H9 (cell line): ENCODE results near the gene RPL23. TPM values are rescaled to one million over a fixed set of nuclear protein-coding genes. Genes with fewer than 3 reads are reported as not detected.

ENCODE experiments used
- DNase-seq: peaks from one replicate; pipeline ENCODE4 v3.0.0-alpha.2; 2017
- H2AFZ ChIP-seq: one replicate; pipeline ENCODE4 v1.6.1; 2013; ENCODE audit warnings: mild to moderate bottlenecking, low read length, control low read depth, moderate library complexity
- H2AK5ac ChIP-seq: 2 replicates; pipeline ENCODE4 v1.6.1; 2013; ENCODE audit warnings: low read length, control low read depth, mixed read lengths; ENCODE audit not compliant: insufficient read length
- H2BK120ac ChIP-seq: one replicate; pipeline ENCODE4 v1.6.1; 2013; ENCODE audit warnings: low read depth, mild to moderate bottlenecking, low read length, control low read depth, inconsistent platforms; ENCODE audit not compliant: poor library complexity, severe bottlenecking
- H2BK12ac ChIP-seq: 2 replicates; pipeline ENCODE4 v1.6.1; 2013; ENCODE audit warnings: low read length, control low read depth, mixed read lengths, low read depth; ENCODE audit not compliant: insufficient read length
- H2BK15ac ChIP-seq: 2 replicates; pipeline ENCODE4 v1.6.1; 2013; ENCODE audit warnings: low read depth, low read length, control low read depth
- H2BK20ac ChIP-seq: one replicate; pipeline ENCODE4 v1.6.1; 2013; ENCODE audit warnings: low read depth, mild to moderate bottlenecking, low read length, control low read depth, inconsistent platforms; ENCODE audit not compliant: poor library complexity, severe bottlenecking
- H2BK5ac ChIP-seq: 2 replicates; pipeline ENCODE4 v1.6.1; 2013; ENCODE audit warnings: low read length, control low read depth, mixed read lengths; ENCODE audit not compliant: insufficient read length
- H3K14ac ChIP-seq: 2 replicates; pipeline ENCODE4 v1.6.1; 2013; ENCODE audit warnings: low read length, control low read depth; ENCODE audit not compliant: insufficient read depth
- H3K18ac ChIP-seq: 2 replicates; pipeline ENCODE4 v1.6.1; 2013; ENCODE audit warnings: low read depth, mild to moderate bottlenecking, mixed read lengths, low read length, control low read depth; ENCODE audit not compliant: insufficient read length
- H3K23ac ChIP-seq: 2 replicates; pipeline ENCODE4 v1.6.1; 2013; ENCODE audit warnings: low read length, control low read depth, mixed read lengths, low read depth; ENCODE audit not compliant: insufficient read length
- H3K23me2 ChIP-seq: 2 replicates; pipeline ENCODE4 v1.6.1; 2013; ENCODE audit warnings: low read depth, mild to moderate bottlenecking, mixed read lengths, low read length, control low read depth; ENCODE audit not compliant: insufficient read length, poor library complexity, severe bottlenecking
- H3K27ac ChIP-seq: 2 replicates; pipeline ENCODE4 v1.5.1; 2013; ENCODE audit warnings: low read length, control low read depth, mixed read lengths, low read depth; ENCODE audit not compliant: insufficient read length
- H3K27me3 ChIP-seq: 2 replicates; pipeline ENCODE4 v1.6.1; 2013; ENCODE audit warnings: low read length, control low read depth, inconsistent platforms; ENCODE audit not compliant: insufficient read depth
- H3K4ac ChIP-seq: 2 replicates; pipeline ENCODE4 v1.6.1; 2013; ENCODE audit warnings: low read depth, mild to moderate bottlenecking, control low read depth, inconsistent platforms, low read length, moderate library complexity
- H3K4me1 ChIP-seq: 2 replicates; pipeline ENCODE4 v1.6.1; 2013; ENCODE audit warnings: low read length, control low read depth, inconsistent platforms; ENCODE audit not compliant: insufficient read depth
- H3K4me2 ChIP-seq: 2 replicates; pipeline ENCODE4 v1.6.1; 2013; ENCODE audit warnings: low read length, control low read depth, mixed read lengths; ENCODE audit not compliant: insufficient read length, insufficient read depth
- H3K56ac ChIP-seq: 2 replicates; pipeline ENCODE4 v1.6.1; 2013; ENCODE audit warnings: low read depth, mild to moderate bottlenecking, mixed read lengths, low read length, control low read depth; ENCODE audit not compliant: insufficient read length
- H3K79me1 ChIP-seq: 2 replicates; pipeline ENCODE4 v1.6.1; 2013; ENCODE audit warnings: low read depth, mild to moderate bottlenecking, moderate library complexity, low read length, control low read depth, inconsistent platforms; ENCODE audit not compliant: insufficient read depth, poor library complexity, severe bottlenecking
- H3K79me2 ChIP-seq: 2 replicates; pipeline ENCODE4 v1.6.1; 2013; ENCODE audit warnings: low read length, control low read depth, inconsistent platforms; ENCODE audit not compliant: insufficient read depth
- H3K9ac ChIP-seq: 2 replicates; pipeline ENCODE4 v1.6.1; 2013; ENCODE audit warnings: low read length, control low read depth, mixed read lengths; ENCODE audit not compliant: insufficient read length; ENCODE audit errors: extremely low read depth
- H3K9me3 ChIP-seq: one replicate; pipeline ENCODE4 v1.6.1; 2013; ENCODE audit warnings: low read depth, low read length, inconsistent platforms; ENCODE audit not compliant: control insufficient read depth
- H3T11ph ChIP-seq: one replicate; pipeline ENCODE4 v1.6.1; 2013; ENCODE audit warnings: mild to moderate bottlenecking, low read length, control low read depth, inconsistent platforms
- H4K20me1 ChIP-seq: one replicate; pipeline ENCODE4 v1.6.1; 2013; ENCODE audit not compliant: control insufficient read depth, insufficient read length, insufficient read depth
- H4K5ac ChIP-seq: 2 replicates; pipeline ENCODE4 v1.6.1; 2013; ENCODE audit warnings: low read depth, mild to moderate bottlenecking, mixed read lengths, low read length, control low read depth; ENCODE audit not compliant: insufficient read length
- H4K8ac ChIP-seq: replicated peaks from 2 replicates; pipeline ENCODE4 v1.6.1; 2013; ENCODE audit warnings: low read length, control low read depth, mixed read lengths, low read depth; ENCODE audit not compliant: insufficient read length
- H4K91ac ChIP-seq: 2 replicates; pipeline ENCODE4 v1.6.1; 2013; ENCODE audit warnings: low read depth, mild to moderate bottlenecking, moderate library complexity, mixed read lengths, low read length, control low read depth; ENCODE audit not compliant: insufficient read length
- H3K27ac Mint-ChIP-seq, 3 experiments: 2 replicates in 2 of 3; 3 replicates in 1 of 3; pipeline ENCODE4 v1.8.0; 2020 to 2021; ENCODE audit warnings: mixed read lengths in 3 of 3, mild to moderate bottlenecking in 1 of 3, moderate library complexity in 1 of 3
- H3K27me3 Mint-ChIP-seq: 2 replicates; pipeline ENCODE4 v1.8.0; 2021; ENCODE audit warnings: low read depth, mild to moderate bottlenecking, moderate library complexity, mixed read lengths
- H3K36me3 Mint-ChIP-seq, 3 experiments: 2 replicates in 2 of 3; 3 replicates in 1 of 3; pipeline ENCODE4 v1.8.0; 2020 to 2021; ENCODE audit warnings: low read depth in 3 of 3, mixed read lengths in 3 of 3; ENCODE audit not compliant: insufficient read depth in 1 of 3
- H3K4me1 Mint-ChIP-seq, 2 experiments: 2 replicates each; pipeline ENCODE4 v1.8.0; 2020; ENCODE audit warnings: mixed read lengths in 2 of 2
- H3K4me3 Mint-ChIP-seq, 2 experiments: 2 replicates in 1 of 2; 3 replicates in 1 of 2; pipeline ENCODE4 v1.8.0; 2020 to 2021; ENCODE audit warnings: mild to moderate bottlenecking in 2 of 2, mixed read lengths in 2 of 2, moderate library complexity in 1 of 2
- H3K9me3 Mint-ChIP-seq, 2 experiments: 2 replicates in 1 of 2; 3 replicates in 1 of 2; pipeline ENCODE4 v1.8.0; 2020; ENCODE audit warnings: mild to moderate bottlenecking in 2 of 2, mixed read lengths in 2 of 2, moderate library complexity in 1 of 2
- CTCF ChIP-seq: fragments of 200-600 bp; sonication (generic); conservative IDR thresholded peaks from 3 replicates; pipeline ENCODE4 v1.8.0; 2021; ENCODE audit warnings: antibody characterized with exemption, mild to moderate bottlenecking
- WGBS: extraction: QIAGEN DNeasy Blood & Tissue Kit; methylation state at CpG from one replicate; pipeline ENCODE4 v1.1.7; 2013; ENCODE audit warnings: missing lambda C conversion rate, low lambda C conversion rate, mixed read lengths; ENCODE audit not compliant: insufficient read length; ENCODE audit errors: extremely low coverage; 5-methylcytosine and 5-hydroxymethylcytosine counted together
- total RNA-seq: library from RNA; stranded (reverse); gene quantifications from 2 replicates; pipeline ENCODE4 v1.2.1, GENCODE V29; 2021

Gene RPL23
- total RNA-seq, 1 experiment from 2014 or later = 2,084 TPM

DNA sequence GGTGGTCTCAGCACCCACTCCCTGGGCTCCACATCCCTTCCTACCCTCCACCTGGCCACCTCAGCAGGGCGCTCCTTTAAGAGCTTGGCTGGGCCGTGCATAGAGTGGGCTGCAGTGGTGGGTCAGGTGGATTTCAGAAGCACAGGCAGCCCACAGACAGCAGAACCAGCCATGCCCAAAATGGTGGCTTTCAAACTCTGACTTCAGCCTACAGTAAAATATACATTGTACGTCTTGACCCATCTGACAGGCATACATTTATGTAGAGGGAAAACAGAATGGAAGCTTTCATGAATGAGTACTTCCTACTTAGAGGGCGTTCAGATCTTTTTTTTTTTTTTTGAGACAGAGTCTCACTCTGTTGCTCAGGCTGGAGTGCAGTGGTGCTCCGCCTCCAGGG, 45.9 kb upstream of the RPL23 start:
- H3K27me3 ChIP-seq = no peaks in the 10 kb centered on the region
- Mint-ChIP-seq H3K4me3 (no peak overlapping the region), H3K36me3 (peaks cover 8 to 45% (median 39%) of the 10 kb centered on the region in 3 experiments; a peak in 6 of 7 replicates), H3K27ac (peak overlapping the region in 2 of 3 experiments; percentile 49 to 61; a peak in 2 of 7 replicates), H3K9me3 (no peaks in the 10 kb centered on the region), H3K4me1 (peaks cover 15 to 27% of the 10 kb centered on the region in 2 experiments), H3K27me3 (no peaks in the 10 kb centered on the region)
- no peak overlapping the region for H2AK5ac ChIP-seq
- H2BK15ac ChIP-seq = no peak overlapping the region
- H3K4me1 ChIP-seq = no peaks in the 10 kb centered on the region
- no peak overlapping the region for H3K14ac ChIP-seq
- no peak overlapping the region for H3T11ph ChIP-seq
- no peak overlapping the region for H4K91ac ChIP-seq
- no peak overlapping the region for H3K4me2 ChIP-seq
- no peak overlapping the region for H2BK12ac ChIP-seq
- H3K4ac ChIP-seq = no peak overlapping the region
- H3K79me1 ChIP-seq = no peaks in the 10 kb centered on the region
- H3K9me3 ChIP-seq = no peaks in the 10 kb centered on the region
- H3K79me2 ChIP-seq = no peaks in the 10 kb centered on the region
- no peak overlapping the region for H3K27ac ChIP-seq
- H4K8ac ChIP-seq = no peak overlapping the region
- H2AFZ ChIP-seq = no peak overlapping the region
- H2BK5ac ChIP-seq = no peak overlapping the region
- H3K9ac ChIP-seq = no peak overlapping the region
- DNase-seq = no peak
- no peak overlapping the region for H3K23ac ChIP-seq
- no peaks in the 10 kb centered on the region for H3K23me2 ChIP-seq
- H2BK120ac ChIP-seq = no peak overlapping the region
- H3K18ac ChIP-seq = no peak overlapping the region
- no CpG with 5 or more reads among the region's 5 CpGs for WGBS
- no peak overlapping the region for H3K56ac ChIP-seq
- H4K20me1 ChIP-seq = no peaks in the 10 kb centered on the region
- H2BK20ac ChIP-seq = no peak overlapping the region
- no peak overlapping the region for H4K5ac ChIP-seq
- no peak for TF ChIP-seq CTCF
